ENCODE data around the gene TLN1.

The TLN1 gene

GRCh38 chr9:35738924-35739323 lies 6.9 kb upstream of the TLN1 start:
- no peak for DNase-seq (ENCODE audit: low read depth)
- no peak overlapping the region for H3K4me3 ChIP-seq (ENCODE audit: low read depth, low read length)
- TF ChIP-seq CTCF (conservative IDR thresholded peaks at IDR 0.05; ENCODE audit: low read depth, low read length): no peak

- TF ChIP-seq CTCF (conservative IDR thresholded peaks at IDR 0.05; ENCODE audit: low read depth, low read length): no peak
- no peak overlapping the region for H3K4me3 ChIP-seq (ENCODE audit: low read depth, low read length)
- no peak for DNase-seq (ENCODE audit: low read depth)
Measured at GRCh38 chr9:35738186-35738585, 6.2 kb upstream of the TLN1 start.

- no peak for DNase-seq (ENCODE audit: low read depth)
- H3K4me3 ChIP-seq (ENCODE audit: low read depth, low read length): no peak overlapping the region
- no peak for TF ChIP-seq CTCF (conservative IDR thresholded peaks at IDR 0.05; ENCODE audit: low read depth, low read length)
Measured at GRCh38 chr9:35737143-35737542, 5.1 kb upstream of the TLN1 start.

GRCh38 chr9:35736201-35736633 lies 4.2 kb upstream of the TLN1 start:
- peak; percentile 96 for TF ChIP-seq CTCF (conservative IDR thresholded peaks at IDR 0.05; ENCODE audit: low read depth, low read length)
- no peak overlapping the region for H3K4me3 ChIP-seq (ENCODE audit: low read depth, low read length)
- peak; percentile 93 for DNase-seq (ENCODE audit: low read depth)

GRCh38 chr9:35734096-35734495 lies 2.1 kb upstream of the TLN1 start:
- H3K4me3 ChIP-seq (ENCODE audit: low read depth, low read length): no peak overlapping the region
- no peak for DNase-seq (ENCODE audit: low read depth)
- TF ChIP-seq CTCF (conservative IDR thresholded peaks at IDR 0.05; ENCODE audit: low read depth, low read length): no peak

GRCh38 chr9:35732800-35733541 lies 976 bp upstream of the TLN1 start:
- peak; percentile 85 for DNase-seq (ENCODE audit: low read depth)
- TF ChIP-seq CTCF (conservative IDR thresholded peaks at IDR 0.05; ENCODE audit: low read depth, low read length): no peak
- H3K4me3 ChIP-seq (ENCODE audit: low read depth, low read length): peak overlapping the region; percentile 88
